Type B pancreatic cell (in vitro differentiated cells): ENCODE measurements around the gene FAM170B. TPM values are rescaled to one million over a fixed set of nuclear protein-coding genes. Genes with fewer than 3 reads are reported as not detected.

Experiments used
- DNase-seq: peaks from one replicate; pipeline ENCODE4 v3.0.0; 2021; ENCODE audit warnings: mixed read lengths; ENCODE audit not compliant: unreplicated experiment; ENCODE audit errors: extremely low spot score
- H3K27ac Mint-ChIP-seq: 2 replicates; pipeline ENCODE4 v1.8.0; 2021; ENCODE audit warnings: mild to moderate bottlenecking, mixed read lengths
- H3K27me3 Mint-ChIP-seq: 2 replicates; pipeline ENCODE4 v1.8.0; 2021; ENCODE audit warnings: mixed read lengths
- H3K36me3 Mint-ChIP-seq: 2 replicates; pipeline ENCODE4 v1.8.0; 2021; ENCODE audit warnings: mixed read lengths
- H3K4me1 Mint-ChIP-seq: one replicate; pipeline ENCODE4 v1.8.0; 2021; ENCODE audit warnings: mixed read lengths; ENCODE audit not compliant: unreplicated experiment
- H3K4me3 Mint-ChIP-seq: 2 replicates; pipeline ENCODE4 v1.8.0; 2021; ENCODE audit warnings: mild to moderate bottlenecking, mixed read lengths
- H3K9me3 Mint-ChIP-seq: 2 replicates; pipeline ENCODE4 v1.8.0; 2021; ENCODE audit warnings: mixed read lengths
- CTCF ChIP-seq: fragments of 200-600 bp; sonication (generic); conservative IDR thresholded peaks from 2 replicates; pipeline ENCODE4 v1.5.0; 2021; ENCODE audit warnings: antibody characterized with exemption, mild to moderate bottlenecking
- total RNA-seq: library from RNA; stranded (reverse); gene quantifications from 2 replicates; pipeline ENCODE4 v1.2.1, GENCODE V29; 2021; ENCODE audit warnings: low replicate concordance

FAM170B gene
- total RNA-seq, 1 donor from 2014 or later = not detected

GRCh38 chr10:49081547-49082275, 52.1 kb downstream of the FAM170B start:
- no peak overlapping the region for H3K4me3 Mint-ChIP-seq
- H3K27ac Mint-ChIP-seq = no peak overlapping the region
- peaks cover 16% of the 10 kb centered on the region for H3K27me3 Mint-ChIP-seq
- TF ChIP-seq CTCF = no peak
- DNase-seq = no peak
- no peaks in the 10 kb centered on the region for H3K9me3 Mint-ChIP-seq
- H3K36me3 Mint-ChIP-seq = no peaks in the 10 kb centered on the region
- peaks cover 21% of the 10 kb centered on the region for H3K4me1 Mint-ChIP-seq

Other genes with a start within 250 kb of the FAM170B start
- not detected in 2 replicates for gene LRRC18, start 194.2 kb downstream of the FAM170B start, total RNA-seq
- gene VSTM4, start 18.5 kb downstream of the FAM170B start, total RNA-seq = 0.12 and 2.6 TPM in 2 replicates
- not detected in 2 replicates for gene TMEM273, start 54.4 kb upstream of the FAM170B start, total RNA-seq
- not detected in 2 replicates for gene C10orf71, start 165.1 kb upstream of the FAM170B start, total RNA-seq